Parathyroid adenoma (tissue), 2 donors: ENCODE measurements around the gene WDR4.

Source experiments
- H2AFZ ChIP-seq: fragments of 300-600 bp; sonication (generic); one replicate; pipeline ENCODE4 v1.7.0; 2017; ENCODE audit warnings: antibody characterized with exemption, mild to moderate bottlenecking
- H3K27ac ChIP-seq: fragments of 300-600 bp; sonication (generic); one replicate; pipeline ENCODE4 v1.7.0; 2017
- H3K27me3 ChIP-seq: fragments of 300-600 bp; sonication (generic); one replicate; pipeline ENCODE4 v1.7.0; 2017; ENCODE audit warnings: low read length; ENCODE audit not compliant: control insufficient read depth, insufficient read depth
- H3K36me3 ChIP-seq: fragments of 300-600 bp; sonication (generic); one replicate; pipeline ENCODE4 v1.7.0; 2017; ENCODE audit warnings: low read length; ENCODE audit not compliant: control insufficient read depth, insufficient read depth
- H3K4me1 ChIP-seq: fragments of 300-600 bp; sonication (generic); one replicate; pipeline ENCODE4 v1.7.0; 2017; ENCODE audit warnings: control low read depth
- H3K4me2 ChIP-seq: fragments of 300-600 bp; sonication (generic); one replicate; pipeline ENCODE4 v1.7.0; 2017; ENCODE audit warnings: low read length
- H3K4me3 ChIP-seq: fragments of 300-600 bp; sonication (generic); one replicate; pipeline ENCODE4 v1.7.0; 2017; ENCODE audit warnings: low read depth, low read length
- H3K79me2 ChIP-seq: fragments of 300-600 bp; sonication (generic); one replicate; pipeline ENCODE4 v1.7.0; 2017; ENCODE audit warnings: control low read depth
- H3K9ac ChIP-seq: fragments of 300-600 bp; sonication (generic); one replicate; pipeline ENCODE4 v1.7.0; 2017; ENCODE audit warnings: mild to moderate bottlenecking
- H3K9me3 ChIP-seq: fragments of 300-600 bp; sonication (generic); one replicate; pipeline ENCODE4 v1.7.0; 2017; ENCODE audit warnings: low read length; ENCODE audit not compliant: control insufficient read depth
- TF ChIP-seq, protein P1 (sequence below): fragments of 300-600 bp; sonication (generic); IDR thresholded peaks from one replicate; pipeline ENCODE4 v1.7.0; 2017; ENCODE audit warnings: antibody characterized with exemption, mild to moderate bottlenecking
- donor health status: primary hyperparathyroidism.

WDR4 gene

DNA sequence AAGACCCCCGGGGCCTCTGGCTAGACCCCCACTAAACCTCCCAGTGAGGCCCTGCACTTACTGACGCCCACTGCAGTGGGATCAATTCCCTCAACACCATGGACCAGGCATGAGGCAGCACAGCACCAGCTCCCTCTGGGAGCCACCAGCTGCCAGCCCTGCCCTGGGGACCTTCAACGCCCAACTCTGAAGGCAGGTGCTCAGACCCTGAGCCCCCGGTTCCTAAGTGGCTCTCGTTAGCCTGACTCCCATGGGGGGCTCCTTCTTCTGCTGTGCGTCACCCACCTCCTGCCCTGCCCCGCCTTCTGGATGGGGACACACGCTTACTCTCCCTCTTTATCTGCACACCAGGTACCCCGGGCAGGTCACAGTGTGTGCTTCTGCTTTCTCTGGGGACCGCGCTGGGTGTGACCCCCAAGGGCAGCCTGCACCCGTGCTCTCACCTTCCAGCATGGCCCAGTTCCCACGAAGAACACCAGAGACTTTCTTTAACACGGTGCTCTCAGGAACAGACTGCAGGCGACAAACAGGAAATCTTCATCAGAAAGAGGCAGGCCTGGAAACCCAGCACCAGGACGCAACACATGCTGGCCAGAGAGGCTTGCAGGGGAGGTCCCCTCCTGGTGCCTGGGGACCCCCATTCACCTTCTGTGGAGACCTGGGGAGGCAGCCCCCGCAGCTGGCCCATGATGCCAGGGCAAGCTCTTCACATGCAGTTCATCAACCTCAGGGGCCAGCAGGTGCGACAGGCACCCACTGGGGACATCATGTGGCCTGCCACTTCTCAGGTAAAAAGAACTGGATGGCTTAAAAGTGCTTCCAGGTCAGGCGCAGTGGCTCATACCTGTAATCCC lies 27.3 kb downstream of the WDR4 start:
- H3K9me3 ChIP-seq, result no peaks in the 10 kb centered on the region
- H3K4me1 ChIP-seq, result no peaks in the 10 kb centered on the region

DNA sequence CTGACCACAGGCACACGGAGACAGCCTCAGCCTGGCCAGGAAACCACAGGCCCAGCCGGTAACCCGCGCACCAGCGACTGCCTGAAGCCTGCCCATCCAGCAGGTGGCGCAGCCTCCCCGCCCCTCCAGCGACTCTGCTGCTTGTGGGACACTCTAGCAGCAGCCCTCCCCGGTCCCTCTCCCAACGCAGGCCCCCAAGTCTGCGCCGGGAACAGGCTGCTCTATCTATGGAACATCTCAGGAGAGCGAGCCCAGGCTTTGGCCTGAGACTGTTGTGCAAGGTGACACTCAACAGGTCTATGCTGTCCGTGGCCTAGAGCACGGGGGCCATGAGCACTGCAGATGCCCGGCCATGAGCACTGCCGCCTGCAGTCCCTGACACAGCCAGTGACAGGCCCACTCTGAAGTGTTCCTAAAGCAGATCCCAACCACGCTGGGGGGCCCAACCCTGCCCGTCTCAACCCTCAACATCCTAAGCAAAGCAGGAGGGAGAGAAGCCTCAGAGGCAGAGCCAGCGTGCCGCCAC lies 28.4 kb downstream of the WDR4 start:
- Histone ChIP-seq H3K36me3 (no peaks in the 10 kb centered on the region), H3K79me2 (no peaks in the 10 kb centered on the region), H3K4me1 (no peaks in the 10 kb centered on the region), H3K9me3 (no peaks in the 10 kb centered on the region), H3K4me2 (no peak overlapping the region), H2AFZ (no peak overlapping the region), H3K27ac (no peak overlapping the region), H3K27me3 (no peaks in the 10 kb centered on the region), H3K9ac (no peak overlapping the region), H3K4me3 (no peak overlapping the region)
- TF ChIP-seq, protein P1, sequence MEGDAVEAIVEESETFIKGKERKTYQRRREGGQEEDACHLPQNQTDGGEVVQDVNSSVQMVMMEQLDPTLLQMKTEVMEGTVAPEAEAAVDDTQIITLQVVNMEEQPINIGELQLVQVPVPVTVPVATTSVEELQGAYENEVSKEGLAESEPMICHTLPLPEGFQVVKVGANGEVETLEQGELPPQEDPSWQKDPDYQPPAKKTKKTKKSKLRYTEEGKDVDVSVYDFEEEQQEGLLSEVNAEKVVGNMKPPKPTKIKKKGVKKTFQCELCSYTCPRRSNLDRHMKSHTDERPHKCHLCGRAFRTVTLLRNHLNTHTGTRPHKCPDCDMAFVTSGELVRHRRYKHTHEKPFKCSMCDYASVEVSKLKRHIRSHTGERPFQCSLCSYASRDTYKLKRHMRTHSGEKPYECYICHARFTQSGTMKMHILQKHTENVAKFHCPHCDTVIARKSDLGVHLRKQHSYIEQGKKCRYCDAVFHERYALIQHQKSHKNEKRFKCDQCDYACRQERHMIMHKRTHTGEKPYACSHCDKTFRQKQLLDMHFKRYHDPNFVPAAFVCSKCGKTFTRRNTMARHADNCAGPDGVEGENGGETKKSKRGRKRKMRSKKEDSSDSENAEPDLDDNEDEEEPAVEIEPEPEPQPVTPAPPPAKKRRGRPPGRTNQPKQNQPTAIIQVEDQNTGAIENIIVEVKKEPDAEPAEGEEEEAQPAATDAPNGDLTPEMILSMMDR, result no peak

More for the DNA sequence above, 27.3 kb downstream of the WDR4 start:
- Histone ChIP-seq H3K36me3 (no peaks in the 10 kb centered on the region), H3K4me2 (no peak overlapping the region), H2AFZ (no peak overlapping the region), H3K4me3 (no peak overlapping the region), H3K9ac (no peak overlapping the region), H3K27ac (no peak overlapping the region), H3K79me2 (no peaks in the 10 kb centered on the region), H3K27me3 (no peaks in the 10 kb centered on the region)
- TF ChIP-seq, protein P1, result no peak

DNA sequence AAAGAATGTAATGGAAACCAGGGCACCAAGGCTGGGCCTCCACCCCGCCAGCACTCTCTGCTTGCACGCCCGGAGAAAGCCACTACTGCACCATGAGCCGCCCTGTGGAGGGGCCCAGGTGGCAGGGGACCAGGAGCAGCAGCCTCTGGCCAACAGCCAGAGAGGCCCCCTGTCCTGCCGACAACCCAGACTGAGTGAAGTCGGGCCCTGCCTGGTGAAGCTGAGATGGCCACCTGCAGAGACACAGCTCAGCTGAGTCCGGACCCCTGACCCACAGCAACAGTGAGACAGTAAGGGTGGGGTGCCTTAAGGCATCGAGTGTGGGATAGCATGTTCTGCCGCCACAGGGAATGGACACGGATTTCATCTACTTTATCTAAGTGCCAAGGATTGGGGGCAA lies 28.9 kb downstream of the WDR4 start:
- no peaks in the 10 kb centered on the region for H3K36me3 ChIP-seq
- H3K79me2 ChIP-seq, result no peaks in the 10 kb centered on the region
- H3K9ac ChIP-seq, result no peak overlapping the region
- no peak overlapping the region for H3K4me3 ChIP-seq
- no peak overlapping the region for H3K27ac ChIP-seq
- no peak overlapping the region for H2AFZ ChIP-seq
- H3K9me3 ChIP-seq, result no peaks in the 10 kb centered on the region
- TF ChIP-seq, protein P1, result no peak
- H3K27me3 ChIP-seq, result no peaks in the 10 kb centered on the region
- H3K4me2 ChIP-seq, result no peak overlapping the region
- H3K4me1 ChIP-seq, result no peaks in the 10 kb centered on the region

DNA sequence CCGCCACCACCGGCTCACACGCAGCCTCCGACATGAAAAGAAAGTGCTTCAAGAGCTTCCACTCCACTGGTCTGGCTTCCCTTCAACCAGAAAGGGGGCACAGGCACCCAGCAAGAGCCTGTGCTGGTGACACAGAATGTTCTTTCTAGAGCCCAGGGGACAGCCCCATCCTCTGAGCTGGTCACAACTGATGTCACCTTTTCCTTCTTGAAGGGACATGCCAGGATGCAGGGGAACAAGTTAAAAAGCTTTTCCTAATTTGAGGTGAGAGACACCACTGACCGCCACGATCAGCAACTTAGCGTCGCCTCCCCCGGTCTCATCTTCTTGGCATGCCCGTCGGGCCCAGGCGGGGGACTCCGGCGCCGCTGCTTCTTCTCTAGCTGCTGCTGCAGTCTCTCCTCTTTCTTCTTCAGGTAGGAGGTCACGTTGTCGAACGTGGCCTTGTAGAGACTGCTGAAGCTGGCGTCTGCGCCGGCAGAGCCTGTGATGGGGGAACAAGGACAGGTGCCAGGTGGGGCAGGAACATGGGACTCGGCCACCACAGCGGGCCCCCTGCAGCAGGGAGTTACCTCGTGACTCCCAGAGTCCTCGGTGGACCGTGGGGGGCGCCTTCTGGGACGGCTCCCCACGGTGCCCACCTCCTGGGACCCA lies 29.5 kb downstream of the WDR4 start:
- TF ChIP-seq, protein P1, result no peak
- H2AFZ ChIP-seq, result no peak overlapping the region
- no peak overlapping the region for H3K9ac ChIP-seq
- H3K79me2 ChIP-seq, result no peaks in the 10 kb centered on the region
- no peak overlapping the region for H3K4me2 ChIP-seq
- H3K4me3 ChIP-seq, result no peak overlapping the region
- H3K4me1 ChIP-seq, result no peaks in the 10 kb centered on the region
- no peaks in the 10 kb centered on the region for H3K27me3 ChIP-seq
- no peaks in the 10 kb centered on the region for H3K9me3 ChIP-seq
- H3K27ac ChIP-seq, result no peak overlapping the region
- H3K36me3 ChIP-seq, result no peaks in the 10 kb centered on the region
